ENCODE measurements around the gene REEP3. TPM values are rescaled to one million over a fixed set of nuclear protein-coding genes. Genes with fewer than 3 reads are reported as not detected.

Gene REEP3
- 6.9 and 7.2 TPM in 2 replicates for polyA plus RNA-seq
- 7.1 and 8.5 TPM in 2 replicates for polyA minus RNA-seq

- TF ChIP-seq RAD21 (conservative IDR thresholded peaks at IDR 0.05) (no peak), SMC3 (conservative IDR thresholded peaks at IDR 0.05; ENCODE audit: poor library complexity) (no peak), POLR2AphosphoS5 (IDR thresholded peaks at IDR 0.05) (no peak), REST (IDR thresholded peaks at IDR 0.05; ENCODE audit: borderline replicate concordance) (no peak), EP300 (conservative IDR thresholded peaks at IDR 0.05; ENCODE audit: poor library complexity, severe bottlenecking) (no peak), EZH2 (IDR thresholded peaks at IDR 0.05; ENCODE audit: borderline replicate concordance, insufficient read depth, low read length, poor library complexity, severe bottlenecking) (no peak), MXI1 (conservative IDR thresholded peaks at IDR 0.05; ENCODE audit: poor library complexity, severe bottlenecking) (no peak), CTCF (IDR thresholded peaks at IDR 0.05; ENCODE audit: poor library complexity, severe bottlenecking) (no peak), TAF1 (IDR thresholded peaks at IDR 0.05; ENCODE audit: low read depth) (no peak)
- Histone ChIP-seq H3K27ac (ENCODE audit: low read length) (peak within 1 kb of the TSS; percentile 99), H3K4me2 (ENCODE audit: low read length) (peak within 1 kb of the TSS; percentile 75), H3K4me3 (ENCODE audit: low read length) (peak within 1 kb of the TSS; percentile 77), H3K27me3 (ENCODE audit: insufficient read depth, low read depth, low read length) (no peaks in the 10 kb centered on the region), H3K9me2 (ENCODE audit: insufficient read depth, low read length) (no peaks in the 10 kb centered on the region), H3K9me3 (ENCODE audit: low read length) (no peaks in the 10 kb centered on the region), H2AFZ (ENCODE audit: low read depth, low read length) (peak within 1 kb of the TSS; percentile 85), H3F3A (ENCODE audit: insufficient read depth, low read length, poor library complexity, severe bottlenecking) (peaks cover 6% of the 10 kb centered on the region), H3K36me3 (ENCODE audit: insufficient read depth, low read length) (no peaks in the 10 kb centered on the region), H3K9ac (ENCODE audit: low read length) (peak within 1 kb of the TSS; percentile 98), H3K79me2 (replicated peaks; ENCODE audit: insufficient read depth, low read length) (peaks cover 77% of the 10 kb centered on the region), H4K20me1 (ENCODE audit: insufficient read depth) (no peaks in the 10 kb centered on the region)
These were observed at the start of gene REEP3 for GRCh38 chr10:63520500-63521415. REEP3 (plus strand) TSS chr10:63521401; CDS start chr10:63521546, 145 bp downstream.

- H3K27me3 ChIP-seq (ENCODE audit: insufficient read depth, low read depth, low read length): no peaks in the 10 kb centered on the region
- no peak for TF ChIP-seq TAF1 (IDR thresholded peaks at IDR 0.05; ENCODE audit: low read depth)
- no peak for TF ChIP-seq EP300 (conservative IDR thresholded peaks at IDR 0.05; ENCODE audit: poor library complexity, severe bottlenecking)
- TF ChIP-seq MXI1 (conservative IDR thresholded peaks at IDR 0.05; ENCODE audit: poor library complexity, severe bottlenecking): no peak
- no peak for TF ChIP-seq POLR2AphosphoS5 (IDR thresholded peaks at IDR 0.05)
- no peak for TF ChIP-seq REST (IDR thresholded peaks at IDR 0.05; ENCODE audit: borderline replicate concordance)
- no peak for TF ChIP-seq RAD21 (conservative IDR thresholded peaks at IDR 0.05)
- TF ChIP-seq CTCF (IDR thresholded peaks at IDR 0.05; ENCODE audit: poor library complexity, severe bottlenecking): no peak
- no peak for TF ChIP-seq EZH2 (IDR thresholded peaks at IDR 0.05; ENCODE audit: borderline replicate concordance, insufficient read depth, low read length, poor library complexity, severe bottlenecking)
- no peak for TF ChIP-seq SMC3 (conservative IDR thresholded peaks at IDR 0.05; ENCODE audit: poor library complexity)
- H3K36me3 ChIP-seq (ENCODE audit: insufficient read depth, low read length): no peaks in the 10 kb centered on the region
- no peak overlapping the region for H2AFZ ChIP-seq (ENCODE audit: low read depth, low read length)
- no peaks in the 10 kb centered on the region for H3K9me3 ChIP-seq (ENCODE audit: low read length)
- no peaks in the 10 kb centered on the region for H3F3A ChIP-seq (ENCODE audit: insufficient read depth, low read length, poor library complexity, severe bottlenecking)
- H4K20me1 ChIP-seq (ENCODE audit: insufficient read depth): peaks cover 8% of the 10 kb centered on the region
- H3K79me2 ChIP-seq (replicated peaks; ENCODE audit: insufficient read depth, low read length): peaks cover 50% of the 10 kb centered on the region
- no peak overlapping the region for H3K27ac ChIP-seq (ENCODE audit: low read length)
- H3K9ac ChIP-seq (ENCODE audit: low read length): no peak overlapping the region
- H3K4me3 ChIP-seq (ENCODE audit: low read length): no peak overlapping the region
- no peak overlapping the region for H3K4me2 ChIP-seq (ENCODE audit: low read length)
- no peaks in the 10 kb centered on the region for H3K9me2 ChIP-seq (ENCODE audit: insufficient read depth, low read length)
These were observed 46.7 kb upstream of the REEP3 start for GRCh38 chr10:63474488-63474887.
